Fibroblast of skin of left quadriceps (primary cell): ENCODE results near the gene PRXL2B.
"Not testable (repeated sequence)": the region's sequence is repeated elsewhere in the genome, so short reads cannot be mapped to it uniquely, and the experiment has no call there.

Source experiments
- DNase-seq, 2 experiments: peaks; one replicate each; pipeline ENCODE4 v3.0.0-alpha.2; 2013; ENCODE audit warnings: low read depth in 2 of 2

PRXL2B gene

GRCh38 chr1:2550309-2550861, 36.2 kb upstream of the PRXL2B start:
- DNase-seq = not testable (repeated sequence)

DNA sequence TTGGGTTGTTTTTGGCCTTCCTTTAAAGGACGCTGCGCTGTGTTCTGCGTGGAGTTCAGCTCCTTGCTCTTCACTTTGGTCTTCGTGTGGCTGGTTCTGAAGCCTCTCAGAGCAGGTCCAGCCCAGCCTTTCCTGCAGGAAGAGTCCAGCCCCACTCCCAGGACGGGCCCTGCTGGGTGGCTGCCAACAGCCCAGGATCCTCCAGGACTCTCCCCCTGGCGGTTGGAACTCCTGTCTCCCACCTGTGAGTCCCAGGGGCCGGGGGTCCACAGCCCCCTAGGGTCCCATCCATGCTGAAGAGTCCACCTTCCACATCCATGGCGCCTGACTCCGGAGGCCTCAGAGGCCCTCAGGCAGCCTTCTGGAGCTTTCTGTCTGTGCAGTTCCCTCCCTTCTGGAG, 35.0 kb upstream of the PRXL2B start:
- not testable (repeated sequence) for DNase-seq

DNA sequence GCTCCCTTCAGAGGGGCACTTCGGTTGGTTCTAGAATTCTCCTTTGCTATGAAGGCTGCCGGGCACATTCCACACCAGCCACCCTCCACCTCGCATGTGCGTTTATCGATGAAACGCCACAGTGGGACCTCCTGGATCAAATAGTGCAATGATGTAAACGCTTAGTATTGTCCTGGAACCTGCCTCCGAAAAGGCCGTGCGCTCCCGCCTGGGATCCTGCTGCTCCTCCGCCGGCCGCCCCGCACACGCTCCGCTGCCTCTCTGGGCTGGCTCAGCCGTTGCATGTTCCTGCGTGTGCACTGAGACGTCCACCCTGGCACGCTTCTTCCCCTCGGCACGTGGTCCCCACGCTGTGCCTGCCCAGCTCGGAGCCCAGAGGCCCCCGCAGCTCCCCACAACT, 34.4 kb upstream of the PRXL2B start:
- DNase-seq = no peak

DNA sequence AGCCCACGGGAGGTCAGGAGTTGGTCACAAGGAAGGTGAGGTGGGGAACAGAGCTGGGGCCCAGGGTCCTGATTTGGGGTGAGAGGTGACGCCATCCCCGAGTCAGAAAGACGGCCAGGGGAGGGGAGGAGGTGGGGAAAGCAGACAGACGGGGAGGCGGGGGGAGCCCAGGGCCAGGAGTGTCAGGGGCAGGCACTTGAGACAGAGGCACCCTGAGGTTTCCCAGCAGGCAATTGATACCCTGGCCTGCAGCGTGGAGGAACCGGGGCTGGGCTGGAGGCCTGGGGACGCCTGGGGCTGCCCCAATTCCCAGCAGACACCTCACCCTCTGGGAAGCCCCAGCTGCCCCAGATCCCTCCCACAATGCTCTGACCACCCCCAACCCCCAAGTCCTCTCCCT, 33.5 kb upstream of the PRXL2B start:
- DNase-seq = not testable (repeated sequence)

DNA sequence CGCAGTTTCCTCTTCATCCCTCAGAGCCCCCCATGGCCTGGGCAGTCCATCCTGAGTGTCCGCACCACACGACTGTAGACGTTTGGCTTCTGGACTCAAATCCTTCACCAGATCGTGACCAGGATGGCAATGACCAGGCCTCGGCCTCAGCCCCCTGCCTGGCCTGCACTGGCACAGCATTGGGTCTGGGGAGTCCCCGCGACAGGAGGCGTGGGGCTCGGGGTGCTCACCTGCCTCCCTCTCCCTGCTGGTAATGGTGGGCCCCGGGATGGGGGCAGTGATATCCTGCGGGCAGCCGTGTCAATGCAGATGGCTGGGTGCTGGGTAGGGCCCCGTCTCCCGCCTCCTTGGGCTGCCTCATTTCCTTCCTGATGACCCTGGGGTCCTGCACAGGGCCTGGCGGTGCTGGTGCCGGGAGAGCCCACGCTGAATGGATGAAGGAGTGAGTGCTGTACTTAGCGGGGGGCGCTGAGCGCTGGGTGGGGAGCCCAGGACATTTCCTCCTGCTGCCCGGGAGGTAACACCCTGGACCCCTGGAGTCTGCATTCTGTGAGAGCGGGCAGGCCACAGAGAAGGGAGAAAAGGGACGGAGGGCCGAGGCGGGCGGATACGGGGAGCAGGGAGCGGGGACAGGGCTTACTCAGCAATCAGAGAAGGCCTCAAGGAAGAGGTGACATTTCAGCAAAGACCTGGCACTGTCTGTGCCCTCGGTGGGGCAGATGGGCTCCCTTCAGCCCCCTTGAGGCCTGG, 32.5 kb upstream of the PRXL2B start:
- DNase-seq = no peak

DNA sequence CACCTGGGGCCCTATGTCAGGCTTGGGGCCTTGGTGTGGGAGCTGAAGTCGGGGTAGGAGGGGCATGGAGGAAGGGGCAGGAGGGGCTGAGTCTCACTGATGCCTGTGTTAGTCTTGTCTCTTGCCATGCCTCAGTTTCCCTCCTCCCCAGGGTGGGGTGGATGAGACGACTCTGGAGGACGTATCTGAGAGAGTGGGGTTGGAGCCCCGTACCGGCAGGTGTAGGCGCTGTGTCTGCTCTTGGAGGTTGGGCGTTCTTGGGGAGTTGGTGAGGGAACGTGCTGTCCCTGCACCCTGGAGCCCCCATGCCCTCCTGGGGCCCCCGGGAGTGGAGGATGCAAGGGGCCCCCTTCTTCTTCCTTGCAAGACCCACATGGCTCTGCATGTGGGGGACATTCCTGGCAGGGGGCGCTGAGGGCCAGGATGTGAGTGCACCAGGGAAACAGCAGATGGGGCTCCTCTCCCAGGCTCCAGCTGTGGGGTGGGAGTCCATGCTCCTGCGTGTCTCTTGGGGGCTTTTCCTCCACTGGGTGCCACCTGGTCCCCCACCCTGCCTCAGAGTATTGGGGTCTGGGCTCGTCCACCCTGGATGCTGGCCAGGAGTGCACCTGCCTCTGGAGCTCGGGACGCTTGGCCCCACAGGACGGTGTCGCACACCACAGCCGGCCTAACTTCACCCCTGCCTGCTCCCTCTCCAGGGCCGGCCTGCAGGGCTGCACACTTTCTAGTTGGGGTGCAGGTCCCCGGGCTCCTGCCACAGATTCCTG, 31.8 kb upstream of the PRXL2B start:
- DNase-seq = no peak

DNA sequence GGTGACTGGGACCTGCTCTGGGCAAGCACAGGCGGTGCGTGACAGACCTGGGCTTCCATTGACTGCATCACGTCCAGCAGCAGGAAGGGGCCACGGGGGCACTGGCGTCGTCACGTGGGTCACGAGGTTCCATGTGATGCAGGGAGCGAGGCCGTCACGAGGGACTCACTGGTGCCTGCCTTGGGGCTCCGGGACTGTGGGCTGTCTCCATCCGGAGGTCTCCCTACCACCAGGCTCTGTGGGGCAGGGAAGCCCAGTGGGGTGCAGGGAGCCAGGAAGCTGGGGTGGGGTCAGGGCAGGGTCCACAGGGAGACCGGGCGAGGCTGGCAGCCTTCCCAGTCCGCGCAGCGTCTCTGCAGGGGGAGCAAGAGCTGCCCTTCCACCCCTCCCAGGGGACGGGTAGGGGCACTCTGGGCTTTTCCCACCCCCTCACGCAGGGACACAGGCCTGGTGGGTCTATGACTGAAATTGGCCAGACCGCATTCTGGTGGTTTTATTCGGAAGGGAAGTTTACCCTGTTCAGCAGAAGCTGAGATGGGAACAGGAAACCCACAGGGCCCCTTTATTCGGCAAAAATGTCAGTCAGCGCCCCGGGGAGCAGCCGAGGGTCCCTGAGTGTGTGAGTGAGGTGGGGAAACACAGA, 30.8 kb upstream of the PRXL2B start:
- DNase-seq = no peak

- no peak for DNase-seq
These were observed 30.3 kb upstream of the PRXL2B start, which contains the start of gene TNFRSF14 for GRCh38 chr1:2556277-2556677. TNFRSF14 (plus strand) TSS chr1:2556371; CDS start chr1:2556665, 294 bp downstream.

DNA sequence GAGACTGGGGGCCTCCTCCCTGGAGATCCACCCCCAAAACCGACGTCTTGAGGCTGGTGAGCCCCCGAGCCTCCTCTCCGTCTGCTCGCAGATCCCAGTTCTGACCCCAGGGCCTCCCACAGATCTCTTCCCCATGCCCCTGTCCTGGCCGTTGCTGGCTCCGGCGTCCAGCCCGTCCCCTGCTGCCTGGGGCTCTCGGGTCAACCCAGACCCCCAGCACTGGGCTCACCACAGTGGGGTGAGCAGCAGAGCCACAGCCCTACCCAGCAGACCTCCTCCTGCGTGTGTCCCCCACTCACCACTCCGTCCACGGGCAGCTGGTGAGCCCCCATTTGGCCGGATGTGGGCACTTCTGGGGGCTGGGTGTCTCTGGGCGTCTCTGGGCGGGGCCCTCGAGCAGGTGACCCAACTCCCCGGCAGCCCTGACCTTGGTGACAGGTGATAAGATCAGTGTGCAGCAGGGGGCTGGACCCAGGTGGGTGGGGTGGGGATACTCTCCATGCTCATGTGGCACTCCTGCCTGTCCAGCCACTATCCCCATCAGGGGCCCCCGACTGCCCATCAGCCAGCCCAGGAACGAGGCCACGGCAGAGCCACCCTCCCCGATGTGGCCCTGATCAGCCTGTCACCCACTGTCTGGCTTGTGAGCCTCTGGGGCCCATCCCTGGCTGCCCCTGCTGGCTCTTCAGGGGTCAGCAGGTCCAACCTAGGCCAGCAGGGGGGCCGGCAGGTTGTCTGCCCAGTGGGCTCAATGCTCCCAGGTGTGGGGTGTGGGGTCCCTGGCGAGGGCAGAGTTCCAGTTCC, 29.7 kb upstream of the PRXL2B start:
- no peak for DNase-seq

- no peak for DNase-seq
These were observed 28.8 kb upstream of the PRXL2B start for GRCh38 chr1:2557482-2558400.

DNA sequence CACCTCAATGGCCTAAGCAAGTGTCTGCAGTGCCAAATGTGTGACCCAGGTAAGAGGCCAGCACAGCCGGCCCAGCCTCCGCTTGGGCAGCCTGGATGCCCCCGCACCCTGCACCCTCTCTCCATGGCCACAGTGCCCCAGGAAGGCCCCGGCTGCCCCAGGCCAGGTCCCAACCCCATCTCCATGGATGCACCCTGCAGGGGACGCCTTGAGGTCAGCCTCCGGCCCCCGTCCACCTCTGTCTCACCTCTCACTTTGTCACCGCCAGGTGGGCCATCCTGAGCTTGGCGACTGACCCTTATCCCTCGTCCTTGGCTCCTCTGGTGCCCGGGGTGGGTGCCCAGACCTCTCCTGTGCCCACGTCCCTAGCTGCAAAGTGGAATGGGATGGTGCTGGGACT, 28.2 kb upstream of the PRXL2B start:
- DNase-seq = no peak

DNA sequence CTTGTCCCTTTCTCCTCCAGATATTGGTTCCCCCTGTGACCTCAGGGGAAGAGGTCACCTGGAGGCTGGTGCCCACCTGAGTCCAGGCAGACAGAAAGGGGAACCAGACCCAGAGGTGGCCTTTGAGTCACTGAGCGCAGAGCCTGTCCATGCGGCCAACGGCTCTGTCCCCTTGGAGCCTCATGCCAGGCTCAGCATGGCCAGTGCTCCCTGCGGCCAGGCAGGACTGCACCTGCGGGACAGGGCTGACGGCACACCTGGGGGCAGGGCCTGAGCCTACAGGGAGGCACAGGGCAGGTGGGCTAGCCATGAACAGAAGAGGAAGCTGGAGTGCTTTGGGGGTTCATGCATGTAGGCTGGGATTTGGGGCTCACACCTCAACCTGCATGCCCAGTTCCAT, 27.7 kb upstream of the PRXL2B start:
- no peak for DNase-seq

DNA sequence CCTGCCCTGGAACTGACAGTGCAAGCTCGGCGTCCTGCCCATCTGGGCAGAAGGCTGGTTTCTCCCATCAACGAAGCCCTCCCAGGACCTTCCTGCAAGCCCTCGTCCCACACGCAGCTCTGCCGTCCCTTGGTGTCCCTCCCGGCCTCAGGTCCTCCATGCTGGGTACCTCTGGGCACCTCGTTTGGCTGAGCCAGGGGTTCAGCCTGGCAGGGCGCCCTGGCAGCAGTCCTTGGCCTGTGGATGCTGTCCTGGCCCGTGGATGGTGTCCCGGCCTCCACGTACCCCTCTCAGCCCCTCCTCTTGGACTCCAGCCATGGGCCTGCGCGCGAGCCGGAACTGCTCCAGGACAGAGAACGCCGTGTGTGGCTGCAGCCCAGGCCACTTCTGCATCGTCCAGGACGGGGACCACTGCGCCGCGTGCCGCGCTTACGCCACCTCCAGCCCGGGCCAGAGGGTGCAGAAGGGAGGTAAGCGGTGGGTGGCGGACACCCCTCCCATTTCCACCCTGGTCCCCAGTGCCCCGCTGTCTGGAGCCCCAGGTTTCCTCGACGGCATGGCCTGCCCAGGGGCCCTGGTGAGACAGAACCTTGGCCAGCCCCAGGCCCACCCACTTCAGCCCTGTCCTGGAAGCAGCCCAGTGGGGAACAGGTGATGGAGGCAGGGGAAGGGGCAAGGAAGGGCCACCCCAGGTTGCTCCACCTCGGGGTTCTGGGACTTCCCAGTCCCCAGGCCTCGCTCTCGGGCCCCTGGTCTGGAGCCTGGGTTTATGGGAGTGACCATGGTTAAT, 26.9 kb upstream of the PRXL2B start:
- no peak for DNase-seq

DNA sequence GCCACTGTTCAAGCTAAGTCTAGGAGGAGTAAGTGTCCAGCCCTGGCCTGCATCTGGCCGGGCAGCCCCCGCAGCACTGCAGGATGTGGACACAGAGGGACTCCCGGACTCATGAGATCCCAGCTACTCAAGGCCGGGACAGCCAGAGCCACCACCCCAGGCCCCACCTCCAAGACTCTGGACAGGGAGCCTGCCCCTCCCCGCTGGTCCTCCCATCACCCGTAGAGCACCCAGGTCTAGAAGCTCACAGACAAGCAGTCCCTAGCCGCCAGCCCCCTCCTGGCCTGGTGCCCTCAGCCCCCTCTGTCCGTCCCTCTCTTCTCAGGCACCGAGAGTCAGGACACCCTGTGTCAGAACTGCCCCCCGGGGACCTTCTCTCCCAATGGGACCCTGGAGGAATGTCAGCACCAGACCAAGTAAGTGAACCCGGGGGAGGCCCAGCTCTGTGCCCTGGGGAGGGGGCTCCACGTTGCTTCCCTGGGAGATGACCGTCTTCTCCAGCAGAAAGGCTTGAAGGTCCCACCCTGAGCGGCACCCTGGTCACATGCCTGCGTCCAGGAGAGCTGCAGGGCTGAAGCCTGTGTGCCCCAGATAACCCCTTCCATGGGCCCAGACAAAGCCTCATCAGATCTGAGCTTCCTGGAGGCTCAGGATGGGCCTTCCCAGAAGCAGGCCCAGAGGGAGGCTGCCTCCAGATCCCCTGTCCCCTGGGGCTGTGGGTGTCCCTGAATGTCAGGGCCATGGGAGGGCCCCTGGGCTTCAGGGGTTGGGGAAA, 26.1 kb upstream of the PRXL2B start:
- DNase-seq = no peak

- no peak for DNase-seq
These were observed 25.1 kb upstream of the PRXL2B start for GRCh38 chr1:2561446-2561845.

DNA sequence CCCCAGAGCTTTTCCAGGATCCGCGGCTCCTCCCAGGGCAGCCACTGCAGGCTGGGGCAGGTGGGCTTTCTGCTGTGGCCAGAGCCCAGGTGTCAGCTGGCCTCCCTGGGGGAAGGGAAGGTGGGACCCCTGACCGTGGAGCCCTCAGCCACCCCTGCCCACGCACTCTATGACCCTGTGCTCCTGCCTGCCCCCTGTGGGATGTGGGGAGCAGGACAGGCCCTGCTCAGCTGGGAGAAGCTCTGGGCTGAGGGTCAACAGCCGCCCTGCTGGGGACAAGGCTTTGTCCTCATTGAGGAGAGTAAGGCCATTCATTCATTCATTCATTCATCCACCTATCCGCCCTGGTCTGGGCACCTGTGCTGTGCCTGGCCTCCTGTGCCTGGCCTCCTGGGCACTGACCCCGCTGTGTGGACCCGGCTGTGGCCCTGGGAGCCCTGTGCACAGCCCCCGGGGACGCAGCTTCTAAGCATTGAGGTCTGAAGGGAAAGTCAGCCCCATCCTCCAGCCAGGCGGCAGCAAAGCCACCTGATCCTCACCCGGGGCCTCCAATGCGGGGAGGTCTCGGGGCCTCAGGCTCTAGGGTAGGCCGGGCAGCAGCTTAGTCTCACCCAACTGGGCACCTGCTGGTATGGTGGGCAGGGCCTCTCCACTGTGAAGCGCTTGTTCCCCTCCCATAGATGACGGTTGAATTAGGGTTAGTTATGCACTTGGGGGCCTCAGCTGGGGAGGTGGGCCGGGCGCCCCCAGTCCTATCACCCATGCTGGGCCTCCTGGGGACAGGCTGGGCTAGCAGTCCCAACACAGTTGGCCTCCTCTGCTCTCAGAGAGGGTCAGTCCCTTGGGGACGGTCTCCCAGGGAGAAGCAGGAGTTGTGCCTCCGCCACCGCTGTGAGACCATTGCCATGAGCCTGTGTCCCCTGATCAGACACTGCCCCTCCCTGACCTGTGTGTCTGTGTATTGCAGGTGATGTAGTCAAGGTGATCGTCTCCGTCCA, 24.4 kb upstream of the PRXL2B start:
- no peak for DNase-seq

DNA sequence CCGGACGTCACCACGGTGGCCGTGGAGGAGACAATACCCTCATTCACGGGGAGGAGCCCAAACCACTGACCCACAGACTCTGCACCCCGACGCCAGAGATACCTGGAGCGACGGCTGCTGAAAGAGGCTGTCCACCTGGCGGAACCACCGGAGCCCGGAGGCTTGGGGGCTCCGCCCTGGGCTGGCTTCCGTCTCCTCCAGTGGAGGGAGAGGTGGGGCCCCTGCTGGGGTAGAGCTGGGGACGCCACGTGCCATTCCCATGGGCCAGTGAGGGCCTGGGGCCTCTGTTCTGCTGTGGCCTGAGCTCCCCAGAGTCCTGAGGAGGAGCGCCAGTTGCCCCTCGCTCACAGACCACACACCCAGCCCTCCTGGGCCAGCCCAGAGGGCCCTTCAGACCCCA, 23.4 kb upstream of the PRXL2B start:
- DNase-seq = no peak
